GM12878 (cell line): Measurements from ENCODE around the gene LMX1B. TPM values are rescaled to one million over a fixed set of nuclear protein-coding genes. Genes with fewer than 3 reads are reported as not detected.

Source experiments
- PML ChIP-seq: IDR thresholded peaks from 2 replicates; pipeline ENCODE4 v1.6.1; 2012; ENCODE audit warnings: low read length, inconsistent platforms
- polyA plus RNA-seq, 11 experiments: library from polyadenylated mRNA; depleted of rRNA in 4 of 11; unstranded in 6 of 11; stranded (reverse) in 5 of 11; fragments of >200 nt; fragmentation: Nextera tagmentation in 4 of 11; fragmentation: Illumina TruSeq in 1 of 11; extraction: Ambion mirVana in 4 of 11; extraction: Trizol in 1 of 11; gene quantifications; 1 replicate in 1 of 11; 2 replicates in 10 of 11; pipeline versions ENCODE4 v1.2.1 to v1.2.3, GENCODE V29; 2011 to 2016; ENCODE audit warnings: inconsistent platforms in 2 of 11, missing spikeins in 2 of 11, low read depth in 1 of 11
- total RNA-seq, 4 experiments: library from RNA; depleted of rRNA in 3 of 4; stranded (reverse); fragments of >200 nt in 3 of 4; fragmentation: Illumina TruSeq in 1 of 4; extraction: Trizol in 1 of 4; gene quantifications; 2 replicates each; pipeline versions ENCODE4 v1.2.1 to v1.2.3, GENCODE V29; 2013 to 2021
- TF ChIP-seq, protein P1 (sequence below): IDR thresholded peaks from 2 replicates; pipeline ENCODE4 v1.6.1; 2012; ENCODE audit warnings: improper control_type of control experiment, low read depth, low read length; ENCODE audit not compliant: insufficient replicate concordance
- TF ChIP-seq, protein P2 (sequence below), 3 experiments: IDR thresholded peaks in 2 of 3; conservative IDR thresholded peaks in 1 of 3; 2 replicates each; pipeline ENCODE4 v1.5.1; 2011; ENCODE audit warnings: low read depth in 3 of 3, low read length in 3 of 3, mild to moderate bottlenecking in 3 of 3, control low read depth in 2 of 3, moderate library complexity in 2 of 3, inconsistent platforms in 1 of 3, mixed read lengths in 1 of 3; ENCODE audit not compliant: control insufficient read depth in 2 of 3, insufficient read depth in 1 of 3; ENCODE audit errors: extremely low read depth in 1 of 3
- TF ChIP-seq, protein P3 (sequence below): fragments of 450-650 bp; formaldehyde crosslinking; IDR thresholded peaks from 2 replicates; pipeline ENCODE4 v1.5.0; 2022; ENCODE audit warnings: mild to moderate bottlenecking, missing genetic modification characterization

The LMX1B gene
- total and polyA plus RNA-seq, 10 of the 15 experiments (the other 5 are each of a cell fraction or from before 2014, with no cell fraction given), result not detected

DNA sequence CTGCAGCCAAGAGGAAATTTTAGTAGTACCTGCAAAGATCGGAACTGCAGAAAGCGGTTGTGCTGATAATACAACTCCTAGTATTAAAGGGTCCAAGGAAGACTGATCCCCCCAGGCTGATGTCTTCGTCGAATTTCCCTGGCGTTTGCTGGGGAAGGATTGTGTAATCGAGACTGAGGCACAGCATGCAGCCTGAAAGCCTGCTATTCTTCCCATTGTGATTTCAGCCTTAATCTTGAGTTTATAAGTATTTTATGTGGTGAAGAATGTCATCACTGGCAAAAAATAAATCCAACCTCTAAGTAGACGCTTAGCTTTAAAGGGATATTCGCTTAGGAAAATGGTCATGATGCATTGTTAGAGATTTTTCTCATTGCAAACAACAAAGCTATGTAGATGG, 21.3 kb upstream of the LMX1B start (continued):
- TF ChIP-seq, protein P1, sequence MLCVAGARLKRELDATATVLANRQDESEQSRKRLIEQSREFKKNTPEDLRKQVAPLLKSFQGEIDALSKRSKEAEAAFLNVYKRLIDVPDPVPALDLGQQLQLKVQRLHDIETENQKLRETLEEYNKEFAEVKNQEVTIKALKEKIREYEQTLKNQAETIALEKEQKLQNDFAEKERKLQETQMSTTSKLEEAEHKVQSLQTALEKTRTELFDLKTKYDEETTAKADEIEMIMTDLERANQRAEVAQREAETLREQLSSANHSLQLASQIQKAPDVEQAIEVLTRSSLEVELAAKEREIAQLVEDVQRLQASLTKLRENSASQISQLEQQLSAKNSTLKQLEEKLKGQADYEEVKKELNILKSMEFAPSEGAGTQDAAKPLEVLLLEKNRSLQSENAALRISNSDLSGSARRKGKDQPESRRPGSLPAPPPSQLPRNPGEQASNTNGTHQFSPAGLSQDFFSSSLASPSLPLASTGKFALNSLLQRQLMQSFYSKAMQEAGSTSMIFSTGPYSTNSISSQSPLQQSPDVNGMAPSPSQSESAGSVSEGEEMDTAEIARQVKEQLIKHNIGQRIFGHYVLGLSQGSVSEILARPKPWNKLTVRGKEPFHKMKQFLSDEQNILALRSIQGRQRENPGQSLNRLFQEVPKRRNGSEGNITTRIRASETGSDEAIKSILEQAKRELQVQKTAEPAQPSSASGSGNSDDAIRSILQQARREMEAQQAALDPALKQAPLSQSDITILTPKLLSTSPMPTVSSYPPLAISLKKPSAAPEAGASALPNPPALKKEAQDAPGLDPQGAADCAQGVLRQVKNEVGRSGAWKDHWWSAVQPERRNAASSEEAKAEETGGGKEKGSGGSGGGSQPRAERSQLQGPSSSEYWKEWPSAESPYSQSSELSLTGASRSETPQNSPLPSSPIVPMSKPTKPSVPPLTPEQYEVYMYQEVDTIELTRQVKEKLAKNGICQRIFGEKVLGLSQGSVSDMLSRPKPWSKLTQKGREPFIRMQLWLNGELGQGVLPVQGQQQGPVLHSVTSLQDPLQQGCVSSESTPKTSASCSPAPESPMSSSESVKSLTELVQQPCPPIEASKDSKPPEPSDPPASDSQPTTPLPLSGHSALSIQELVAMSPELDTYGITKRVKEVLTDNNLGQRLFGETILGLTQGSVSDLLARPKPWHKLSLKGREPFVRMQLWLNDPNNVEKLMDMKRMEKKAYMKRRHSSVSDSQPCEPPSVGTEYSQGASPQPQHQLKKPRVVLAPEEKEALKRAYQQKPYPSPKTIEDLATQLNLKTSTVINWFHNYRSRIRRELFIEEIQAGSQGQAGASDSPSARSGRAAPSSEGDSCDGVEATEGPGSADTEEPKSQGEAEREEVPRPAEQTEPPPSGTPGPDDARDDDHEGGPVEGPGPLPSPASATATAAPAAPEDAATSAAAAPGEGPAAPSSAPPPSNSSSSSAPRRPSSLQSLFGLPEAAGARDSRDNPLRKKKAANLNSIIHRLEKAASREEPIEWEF, result no peak
- TF ChIP-seq PML, result no peak
- TF ChIP-seq, protein P2, sequence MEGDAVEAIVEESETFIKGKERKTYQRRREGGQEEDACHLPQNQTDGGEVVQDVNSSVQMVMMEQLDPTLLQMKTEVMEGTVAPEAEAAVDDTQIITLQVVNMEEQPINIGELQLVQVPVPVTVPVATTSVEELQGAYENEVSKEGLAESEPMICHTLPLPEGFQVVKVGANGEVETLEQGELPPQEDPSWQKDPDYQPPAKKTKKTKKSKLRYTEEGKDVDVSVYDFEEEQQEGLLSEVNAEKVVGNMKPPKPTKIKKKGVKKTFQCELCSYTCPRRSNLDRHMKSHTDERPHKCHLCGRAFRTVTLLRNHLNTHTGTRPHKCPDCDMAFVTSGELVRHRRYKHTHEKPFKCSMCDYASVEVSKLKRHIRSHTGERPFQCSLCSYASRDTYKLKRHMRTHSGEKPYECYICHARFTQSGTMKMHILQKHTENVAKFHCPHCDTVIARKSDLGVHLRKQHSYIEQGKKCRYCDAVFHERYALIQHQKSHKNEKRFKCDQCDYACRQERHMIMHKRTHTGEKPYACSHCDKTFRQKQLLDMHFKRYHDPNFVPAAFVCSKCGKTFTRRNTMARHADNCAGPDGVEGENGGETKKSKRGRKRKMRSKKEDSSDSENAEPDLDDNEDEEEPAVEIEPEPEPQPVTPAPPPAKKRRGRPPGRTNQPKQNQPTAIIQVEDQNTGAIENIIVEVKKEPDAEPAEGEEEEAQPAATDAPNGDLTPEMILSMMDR (IDR thresholded peaks at IDR 0.05 in 2 of 3, conservative IDR thresholded peaks at IDR 0.05 in 1 of 3; ENCODE audit: control insufficient read depth in 2 of 3, extremely low read depth in 1 of 3, insufficient read depth in 1 of 3, low read depth in 3 of 3, low read length in 3 of 3), result no peak
- TF ChIP-seq, protein P3, sequence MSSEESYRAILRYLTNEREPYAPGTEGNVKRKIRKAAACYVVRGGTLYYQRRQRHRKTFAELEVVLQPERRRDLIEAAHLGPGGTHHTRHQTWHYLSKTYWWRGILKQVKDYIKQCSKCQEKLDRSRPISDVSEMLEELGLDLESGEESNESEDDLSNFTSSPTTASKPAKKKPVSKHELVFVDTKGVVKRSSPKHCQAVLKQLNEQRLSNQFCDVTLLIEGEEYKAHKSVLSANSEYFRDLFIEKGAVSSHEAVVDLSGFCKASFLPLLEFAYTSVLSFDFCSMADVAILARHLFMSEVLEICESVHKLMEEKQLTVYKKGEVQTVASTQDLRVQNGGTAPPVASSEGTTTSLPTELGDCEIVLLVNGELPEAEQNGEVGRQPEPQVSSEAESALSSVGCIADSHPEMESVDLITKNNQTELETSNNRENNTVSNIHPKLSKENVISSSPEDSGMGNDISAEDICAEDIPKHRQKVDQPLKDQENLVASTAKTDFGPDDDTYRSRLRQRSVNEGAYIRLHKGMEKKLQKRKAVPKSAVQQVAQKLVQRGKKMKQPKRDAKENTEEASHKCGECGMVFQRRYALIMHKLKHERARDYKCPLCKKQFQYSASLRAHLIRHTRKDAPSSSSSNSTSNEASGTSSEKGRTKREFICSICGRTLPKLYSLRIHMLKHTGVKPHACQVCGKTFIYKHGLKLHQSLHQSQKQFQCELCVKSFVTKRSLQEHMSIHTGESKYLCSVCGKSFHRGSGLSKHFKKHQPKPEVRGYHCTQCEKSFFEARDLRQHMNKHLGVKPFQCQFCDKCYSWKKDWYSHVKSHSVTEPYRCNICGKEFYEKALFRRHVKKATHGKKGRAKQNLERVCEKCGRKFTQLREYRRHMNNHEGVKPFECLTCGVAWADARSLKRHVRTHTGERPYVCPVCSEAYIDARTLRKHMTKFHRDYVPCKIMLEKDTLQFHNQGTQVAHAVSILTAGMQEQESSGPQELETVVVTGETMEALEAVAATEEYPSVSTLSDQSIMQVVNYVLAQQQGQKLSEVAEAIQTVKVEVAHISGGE (CRISPR knock-in tag), result no peak
